Prostate gland (tissue), 2 donors: Measurements from ENCODE around the gene FBXL7. TPM values are rescaled to one million over a fixed set of nuclear protein-coding genes. Genes with fewer than 3 reads are reported as not detected.

Experiments used
- DNase-seq: peaks from one replicate; pipeline ENCODE4 v3.0.0-alpha.2; 2019; ENCODE audit warnings: low spot score
- H3K27ac ChIP-seq, 2 donors: fragments of 200-600 bp; sonication (generic); 2 replicates each; pipeline ENCODE4 v1.5.1; 2017 to 2019
- H3K27me3 ChIP-seq: fragments of 200-600 bp; sonication (generic); replicated peaks from 2 replicates; pipeline ENCODE4 v1.5.1; 2019; ENCODE audit not compliant: insufficient read depth
- H3K36me3 ChIP-seq, 2 donors: fragments of 200-600 bp; sonication (generic); 1 replicate in 1 of 2; 2 replicates in 1 of 2; pipeline versions ENCODE4 v1.5.1 to v1.8.1; 2017 to 2019
- H3K4me1 ChIP-seq: fragments of 200-600 bp; sonication (generic); replicated peaks from 2 replicates; pipeline ENCODE4 v1.5.1; 2019
- H3K4me3 ChIP-seq, 2 donors: fragments of 200-600 bp; sonication (generic); 2 replicates each; pipeline ENCODE4 v1.5.1; 2017 to 2019
- H3K9me3 ChIP-seq: fragments of 200-600 bp; sonication (generic); 2 replicates; pipeline ENCODE4 v1.5.1; 2017
- CTCF ChIP-seq, 4 experiments: fragments of 200-600 bp in 2 of 4; fragments of 450-650 bp in 2 of 4; sonication (generic) in 2 of 4; IDR thresholded peaks; 1 replicate in 3 of 4; 2 replicates in 1 of 4; pipeline ENCODE4 v1.5.1; 2016 to 2019; ENCODE audit warnings: antibody characterized with exemption in 4 of 4, mild to moderate bottlenecking in 2 of 4, moderate library complexity in 2 of 4
- POLR2A ChIP-seq: fragments of 450-650 bp; IDR thresholded peaks from one replicate; pipeline ENCODE4 v1.6.1; 2016; ENCODE audit warnings: antibody characterized with exemption, mild to moderate bottlenecking
- POLR2AphosphoS5 ChIP-seq: sonication (generic); formaldehyde crosslinking; IDR thresholded peaks from one replicate; pipeline ENCODE4 v1.6.1; 2017; ENCODE audit warnings: antibody characterized with exemption
- WGBS: methylation state at CpG from one replicate; pipeline ENCODE4 v1.1.5; 2018; 5-methylcytosine and 5-hydroxymethylcytosine counted together
- intact Hi-C: fragments of 100-400 bp; cut with DNase I; formaldehyde crosslinking; loops from one replicate; pipeline ENCODE4 v1.14.2; 2022
- total RNA-seq, 2 donors: library from RNA; depleted of rRNA; stranded (reverse); fragments of >200 nt; gene quantifications; one replicate each; pipeline ENCODE4 v1.1.0, GENCODE V29; 2016

The FBXL7 gene
- total RNA-seq, 2 donors from 2014 or later: 21.2 to 24.2 TPM

GRCh38 chr5:15904899-15905830, 405.2 kb downstream of the FBXL7 start:
- Histone ChIP-seq H3K27ac (no peak overlapping the region), H3K27me3 (no peaks in the 10 kb centered on the region), H3K36me3 (no peaks in the 10 kb centered on the region), H3K4me3 (no peak overlapping the region), H3K4me1 (peaks cover 5% of the 10 kb centered on the region), H3K9me3 (no peaks in the 10 kb centered on the region)
- no peak for DNase-seq
- intact Hi-C loops: no loop called here
- WGBS: 90% methylated on average over 2 of the region's 2 CpGs
- no peak for TF ChIP-seq POLR2AphosphoS5
- no peak for TF ChIP-seq CTCF (IDR thresholded peaks at IDR 0.05)
- no peak for TF ChIP-seq POLR2A

- no peaks in the 10 kb centered on the region for H3K9me3 ChIP-seq
- intact Hi-C loops: no loop called here
- H3K36me3 ChIP-seq: no peaks in the 10 kb centered on the region
- TF ChIP-seq POLR2AphosphoS5 (no peak), CTCF (IDR thresholded peaks at IDR 0.05) (no peak), POLR2A (no peak)
- no peaks in the 10 kb centered on the region for H3K4me1 ChIP-seq
- no peak for DNase-seq
- 84% methylated on average over 3 of the region's 3 CpGs for WGBS
- H3K4me3 ChIP-seq: no peak overlapping the region
- H3K27me3 ChIP-seq: no peaks in the 10 kb centered on the region
- H3K27ac ChIP-seq: no peak overlapping the region
These were observed 414.7 kb downstream of the FBXL7 start for GRCh38 chr5:15914638-15915037.

- DNase-seq: no peak
- H3K27ac ChIP-seq: no peak overlapping the region
- intact Hi-C loops: no loop called here
- H3K4me3 ChIP-seq: no peak overlapping the region
- no peaks in the 10 kb centered on the region for H3K27me3 ChIP-seq
- H3K36me3 ChIP-seq: no peaks in the 10 kb centered on the region
- WGBS: 67% methylated on average over 3 of the region's 3 CpGs
- H3K4me1 ChIP-seq: no peaks in the 10 kb centered on the region
- H3K9me3 ChIP-seq: no peaks in the 10 kb centered on the region
- no peak for TF ChIP-seq POLR2AphosphoS5
- no peak for TF ChIP-seq CTCF (IDR thresholded peaks at IDR 0.05)
- TF ChIP-seq POLR2A: no peak
These were observed 426.6 kb downstream of the FBXL7 start for GRCh38 chr5:15926586-15926985.

- 98% methylated on average over 38 of the region's 38 CpGs for WGBS
- Histone ChIP-seq H3K4me1 (no peaks in the 10 kb centered on the region), H3K27me3 (no peaks in the 10 kb centered on the region), H3K36me3 (no peaks in the 10 kb centered on the region), H3K4me3 (no peak overlapping the region), H3K9me3 (no peaks in the 10 kb centered on the region), H3K27ac (no peak overlapping the region)
- TF ChIP-seq POLR2A: no peak
- no peak for TF ChIP-seq CTCF (IDR thresholded peaks at IDR 0.05)
- no peak for TF ChIP-seq POLR2AphosphoS5
- no peak for DNase-seq
- intact Hi-C loops: no loop called here
These were observed 427.9 kb downstream of the FBXL7 start for GRCh38 chr5:15927710-15928380.
